GM12874 (cell line): ENCODE results near the gene IL1RL2.

ENCODE experiments used
- TF ChIP-seq, protein P1 (sequence below): IDR thresholded peaks from 2 replicates; pipeline ENCODE4 v1.5.1; 2011; ENCODE audit warnings: low read depth, mild to moderate bottlenecking, control low read depth, low read length, moderate library complexity; ENCODE audit not compliant: insufficient read depth

IL1RL2 gene

DNA sequence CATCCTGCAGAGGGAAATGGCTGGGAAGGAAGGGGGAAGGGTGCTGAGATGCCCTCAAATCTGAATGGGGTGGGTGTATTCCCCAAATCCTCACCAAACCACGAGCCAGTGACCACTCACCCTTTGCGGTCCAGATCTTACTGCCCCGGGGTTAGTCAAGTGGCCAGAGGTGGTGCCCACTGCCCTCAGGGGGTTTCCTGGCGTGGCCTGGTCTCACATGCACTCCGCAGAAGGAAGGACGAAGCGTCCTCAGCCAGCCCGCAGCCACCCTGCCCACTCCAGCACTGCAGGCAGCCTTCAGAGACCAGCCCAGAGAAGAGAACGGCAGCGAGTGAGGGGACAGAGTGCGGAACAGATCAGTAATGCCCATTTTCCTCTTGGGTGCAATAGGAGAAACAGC, 50.4 kb downstream of the IL1RL2 start:
- TF ChIP-seq, protein P1, sequence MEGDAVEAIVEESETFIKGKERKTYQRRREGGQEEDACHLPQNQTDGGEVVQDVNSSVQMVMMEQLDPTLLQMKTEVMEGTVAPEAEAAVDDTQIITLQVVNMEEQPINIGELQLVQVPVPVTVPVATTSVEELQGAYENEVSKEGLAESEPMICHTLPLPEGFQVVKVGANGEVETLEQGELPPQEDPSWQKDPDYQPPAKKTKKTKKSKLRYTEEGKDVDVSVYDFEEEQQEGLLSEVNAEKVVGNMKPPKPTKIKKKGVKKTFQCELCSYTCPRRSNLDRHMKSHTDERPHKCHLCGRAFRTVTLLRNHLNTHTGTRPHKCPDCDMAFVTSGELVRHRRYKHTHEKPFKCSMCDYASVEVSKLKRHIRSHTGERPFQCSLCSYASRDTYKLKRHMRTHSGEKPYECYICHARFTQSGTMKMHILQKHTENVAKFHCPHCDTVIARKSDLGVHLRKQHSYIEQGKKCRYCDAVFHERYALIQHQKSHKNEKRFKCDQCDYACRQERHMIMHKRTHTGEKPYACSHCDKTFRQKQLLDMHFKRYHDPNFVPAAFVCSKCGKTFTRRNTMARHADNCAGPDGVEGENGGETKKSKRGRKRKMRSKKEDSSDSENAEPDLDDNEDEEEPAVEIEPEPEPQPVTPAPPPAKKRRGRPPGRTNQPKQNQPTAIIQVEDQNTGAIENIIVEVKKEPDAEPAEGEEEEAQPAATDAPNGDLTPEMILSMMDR, result no peak

GRCh38 chr2:102238039-102238756, 51.4 kb downstream of the IL1RL2 start:
- TF ChIP-seq, protein P1, result no peak

- TF ChIP-seq, protein P1, result no peak
Measured at GRCh38 chr2:102238778-102239177, 52.0 kb downstream of the IL1RL2 start.

- TF ChIP-seq, protein P1, result no peak
Measured at GRCh38 chr2:102239344-102239743, 52.5 kb downstream of the IL1RL2 start.

DNA sequence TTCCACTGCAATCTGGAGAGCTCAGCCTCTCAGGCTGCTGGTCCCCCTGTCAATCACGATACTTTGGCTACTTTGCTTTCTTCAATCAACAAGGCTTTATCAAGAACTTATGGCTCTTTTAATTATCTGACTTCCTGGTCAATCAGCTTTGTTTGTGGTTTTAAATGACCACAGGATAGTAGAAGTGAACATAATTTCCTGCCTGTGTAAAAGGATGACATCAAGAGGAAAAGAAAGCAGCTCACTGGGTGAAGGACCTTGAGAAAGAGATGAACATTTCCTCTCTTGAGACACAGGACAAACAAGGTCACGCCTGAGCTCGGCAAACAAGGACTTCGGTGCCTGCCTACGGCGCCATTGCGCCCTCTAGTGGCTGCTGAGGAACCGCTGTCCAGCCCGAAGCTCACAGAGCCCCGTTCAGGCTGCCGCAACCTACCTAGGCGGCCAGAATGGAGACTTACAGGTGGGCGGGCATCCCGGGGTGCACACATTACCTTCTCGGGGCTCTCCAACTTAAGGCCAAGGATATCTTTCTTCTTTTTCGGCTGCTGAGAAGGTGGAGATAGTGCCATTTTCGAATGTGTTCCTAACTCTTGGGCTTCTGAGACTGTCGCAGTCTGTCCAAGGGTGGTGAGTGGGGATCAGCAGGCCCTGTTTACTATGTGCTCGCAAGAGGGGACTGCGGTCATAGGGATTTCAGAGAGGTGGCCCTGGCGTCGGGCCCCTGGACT, 54.0 kb downstream of the IL1RL2 start:
- TF ChIP-seq, protein P1, result peak; percentile 97

GRCh38 chr2:102241616-102242305, 54.9 kb downstream of the IL1RL2 start:
- TF ChIP-seq, protein P1, result no peak
